Measurements from ENCODE around the gene ZPLD1. TPM values are rescaled to one million over a fixed set of nuclear protein-coding genes. Genes with fewer than 3 reads are reported as not detected.

ZPLD1 gene
- total and polyA plus RNA-seq, 7 experiments from 2014 or later = not detected

DNA sequence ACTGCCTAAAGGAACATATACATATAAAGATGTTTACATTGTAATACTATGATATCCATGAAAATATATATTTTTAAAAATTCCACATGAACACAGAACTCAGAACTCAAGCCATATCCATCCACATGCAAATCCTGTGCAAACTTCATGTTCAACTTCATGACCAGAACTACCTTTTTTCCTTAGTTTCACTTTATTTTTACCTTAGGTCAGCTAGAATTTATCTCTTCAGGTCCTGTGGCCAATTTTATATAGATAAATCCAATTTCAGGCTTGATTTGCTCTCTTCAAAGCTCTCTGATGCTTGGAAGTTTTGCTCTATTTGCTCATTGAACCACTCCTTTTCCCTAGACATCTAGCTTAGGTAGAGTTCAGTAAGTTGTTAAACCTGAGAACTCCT is 38.8 kb downstream of the ZPLD1 start:
- Mint-ChIP-seq H3K36me3 (no peaks in the 10 kb centered on the region), H3K27ac (no peak overlapping the region), H3K9me3 (no peaks in the 10 kb centered on the region), H3K4me1 (no peaks in the 10 kb centered on the region), H3K4me3 (no peak overlapping the region), H3K27me3 (peaks cover 0 to 13% (median 4%) of the 10 kb centered on the region in 5 donors)
- no peaks in the 10 kb centered on the region for H3K4me1 ChIP-seq (ENCODE audit: control insufficient read depth in 2 of 2, insufficient read depth in 2 of 2, low read length in 2 of 2)
- no peaks in the 10 kb centered on the region for H3K36me3 ChIP-seq (ENCODE audit: control insufficient read depth in 2 of 3, insufficient read depth in 3 of 3, low read length in 3 of 3)
- ChIA-PET POLR2A (no interaction called here), CTCF (no interaction called here)
- no peak for DNase-seq
- H3K27ac ChIP-seq (ENCODE audit: low read depth, low read length) = no peak overlapping the region
- no peak for ATAC-seq
- no peak overlapping the region for H3K4me3 ChIP-seq (ENCODE audit: low read length)
- intact Hi-C loops (cut with micrococcal nuclease) = no loop called here
- no peaks in the 10 kb centered on the region for H3K27me3 ChIP-seq (ENCODE audit: control insufficient read depth in 2 of 2, insufficient read depth in 2 of 2, low read length in 2 of 2)
- H3K9me3 ChIP-seq (ENCODE audit: control insufficient read depth in 2 of 3, low read length in 3 of 3) = no peaks in the 10 kb centered on the region

DNA sequence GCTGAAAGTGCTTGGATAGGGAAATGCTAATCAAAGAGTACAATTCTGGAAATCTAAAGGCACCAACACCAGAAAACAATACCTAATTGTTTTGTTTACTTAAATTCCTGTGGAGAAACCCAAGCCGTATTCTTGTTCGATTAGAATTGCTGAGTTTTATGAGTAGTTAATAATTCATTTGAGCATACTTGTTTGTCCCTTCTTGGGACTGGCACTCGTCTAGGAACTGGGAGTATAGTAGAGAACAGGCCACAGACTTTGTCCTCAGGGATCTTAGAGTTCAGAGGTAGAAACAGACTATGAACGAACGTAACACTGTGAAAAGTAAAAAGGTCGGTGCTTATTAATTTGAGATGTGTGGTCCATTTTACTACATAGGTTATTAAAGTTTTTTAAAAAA is 39.4 kb downstream of the ZPLD1 start:
- Histone ChIP-seq H3K27ac (ENCODE audit: low read depth, low read length) (no peak overlapping the region), H3K36me3 (ENCODE audit: control insufficient read depth in 2 of 3, insufficient read depth in 3 of 3, low read length in 3 of 3) (no peaks in the 10 kb centered on the region), H3K27me3 (ENCODE audit: control insufficient read depth in 2 of 2, insufficient read depth in 2 of 2, low read length in 2 of 2) (no peaks in the 10 kb centered on the region), H3K4me3 (ENCODE audit: low read length) (no peak overlapping the region), H3K9me3 (ENCODE audit: control insufficient read depth in 2 of 3, low read length in 3 of 3) (no peaks in the 10 kb centered on the region), H3K4me1 (ENCODE audit: control insufficient read depth in 2 of 2, insufficient read depth in 2 of 2, low read length in 2 of 2) (no peaks in the 10 kb centered on the region)
- H3K36me3 Mint-ChIP-seq = no peaks in the 10 kb centered on the region
- no peaks in the 10 kb centered on the region for H3K9me3 Mint-ChIP-seq
- H3K4me3 Mint-ChIP-seq = no peak overlapping the region
- no peaks in the 10 kb centered on the region for H3K4me1 Mint-ChIP-seq
- DNase-seq (no peak), ATAC-seq (no peak)
- CTCF ChIA-PET = no interaction called here
- H3K27ac Mint-ChIP-seq = no peak overlapping the region
- H3K27me3 Mint-ChIP-seq = peaks cover 0 to 13% (median 3%) of the 10 kb centered on the region in 5 donors
- POLR2A ChIA-PET = no interaction called here
- intact Hi-C loops (cut with micrococcal nuclease) = no loop called here

DNA sequence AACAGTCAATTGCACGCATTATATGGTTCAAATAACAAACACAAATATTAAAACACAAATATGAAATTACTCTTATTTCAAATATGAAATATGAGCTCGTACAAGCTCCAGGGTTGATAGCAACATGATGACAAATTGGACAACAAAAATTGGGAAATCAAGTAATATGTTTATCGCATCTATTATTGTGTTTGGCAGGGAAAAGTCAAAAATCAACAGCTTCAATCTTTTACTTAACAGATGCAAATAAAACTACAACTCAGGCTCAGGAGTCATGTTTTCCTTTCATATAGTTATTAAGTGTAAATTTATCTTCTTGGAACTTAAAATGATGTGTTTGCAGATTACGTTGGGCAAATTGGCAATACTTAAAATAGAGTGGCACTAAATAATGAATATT is 41.4 kb downstream of the ZPLD1 start:
- Mint-ChIP-seq H3K36me3 (no peaks in the 10 kb centered on the region), H3K9me3 (no peaks in the 10 kb centered on the region), H3K27me3 (peaks cover 0 to 13% (median 4%) of the 10 kb centered on the region in 5 donors), H3K4me3 (no peak overlapping the region), H3K27ac (no peak overlapping the region), H3K4me1 (no peaks in the 10 kb centered on the region)
- H3K4me3 ChIP-seq (ENCODE audit: low read length) = no peak overlapping the region
- no peaks in the 10 kb centered on the region for H3K27me3 ChIP-seq (ENCODE audit: control insufficient read depth in 2 of 2, insufficient read depth in 2 of 2, low read length in 2 of 2)
- H3K9me3 ChIP-seq (ENCODE audit: control insufficient read depth in 2 of 3, low read length in 3 of 3) = no peaks in the 10 kb centered on the region
- no peak overlapping the region for H3K27ac ChIP-seq (ENCODE audit: low read depth, low read length)
- ChIA-PET POLR2A (no interaction called here), CTCF (no interaction called here)
- intact Hi-C loops (cut with micrococcal nuclease) = no loop called here
- ATAC-seq (no peak), DNase-seq (no peak)
- no peaks in the 10 kb centered on the region for H3K36me3 ChIP-seq (ENCODE audit: control insufficient read depth in 2 of 3, insufficient read depth in 3 of 3, low read length in 3 of 3)
- no peaks in the 10 kb centered on the region for H3K4me1 ChIP-seq (ENCODE audit: control insufficient read depth in 2 of 2, insufficient read depth in 2 of 2, low read length in 2 of 2)

DNA sequence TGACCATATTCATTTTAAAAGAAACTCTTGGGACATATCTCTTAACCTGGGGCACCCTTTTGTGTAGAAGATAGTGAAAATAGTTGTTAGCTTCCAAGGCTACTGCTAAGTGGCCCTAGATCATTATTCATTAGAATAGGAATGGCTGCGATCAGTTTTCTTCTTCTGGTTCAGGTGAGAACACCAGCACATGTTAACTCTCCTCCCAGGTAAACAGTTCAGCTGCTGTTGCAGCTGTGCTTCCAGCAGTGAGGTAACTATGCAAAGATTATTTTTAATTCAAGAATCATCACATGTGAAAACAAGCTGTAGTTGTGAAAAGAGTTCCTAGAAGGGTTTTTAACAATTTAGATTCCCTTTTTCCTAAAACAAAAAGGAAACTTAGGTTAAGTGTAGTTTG is 43.3 kb downstream of the ZPLD1 start:
- Histone ChIP-seq H3K4me1 (ENCODE audit: control insufficient read depth in 2 of 2, insufficient read depth in 2 of 2, low read length in 2 of 2) (no peaks in the 10 kb centered on the region), H3K27ac (ENCODE audit: low read depth, low read length) (no peak overlapping the region), H3K27me3 (ENCODE audit: control insufficient read depth in 2 of 2, insufficient read depth in 2 of 2, low read length in 2 of 2) (no peaks in the 10 kb centered on the region), H3K9me3 (ENCODE audit: control insufficient read depth in 2 of 3, low read length in 3 of 3) (no peaks in the 10 kb centered on the region), H3K36me3 (ENCODE audit: control insufficient read depth in 2 of 3, insufficient read depth in 3 of 3, low read length in 3 of 3) (no peaks in the 10 kb centered on the region), H3K4me3 (ENCODE audit: low read length) (no peak overlapping the region)
- Mint-ChIP-seq H3K4me3 (no peak overlapping the region), H3K27me3 (peaks cover 0 to 13% (median 4%) of the 10 kb centered on the region in 5 donors), H3K27ac (no peak overlapping the region), H3K36me3 (no peaks in the 10 kb centered on the region), H3K9me3 (no peaks in the 10 kb centered on the region), H3K4me1 (no peaks in the 10 kb centered on the region)
- ChIA-PET POLR2A (no interaction called here), CTCF (no interaction called here)
- intact Hi-C loops (cut with micrococcal nuclease) = no loop called here
- ATAC-seq (no peak), DNase-seq (no peak)

DNA sequence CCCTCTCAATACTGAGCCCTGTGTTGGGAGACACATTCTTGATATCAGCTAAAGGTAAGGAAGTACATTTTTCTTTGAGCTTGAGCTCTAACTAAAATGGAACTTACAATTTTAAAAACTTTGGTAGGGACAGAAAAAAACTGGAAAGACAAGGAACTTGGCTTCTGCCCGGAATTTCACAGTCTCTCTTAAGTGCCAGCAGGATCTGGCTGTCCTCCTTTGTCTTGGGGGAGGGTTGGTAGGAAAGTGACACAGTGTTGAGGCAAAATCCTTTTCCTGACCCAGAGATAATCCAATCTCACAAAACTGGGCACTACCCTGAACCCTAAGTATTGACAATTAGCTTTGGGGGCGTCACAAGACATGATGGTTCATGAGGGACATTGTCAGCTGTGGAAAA is 45.3 kb downstream of the ZPLD1 start:
- H3K27me3 Mint-ChIP-seq = peaks cover 0 to 13% (median 4%) of the 10 kb centered on the region in 5 donors
- no peaks in the 10 kb centered on the region for H3K36me3 Mint-ChIP-seq
- H3K9me3 Mint-ChIP-seq = no peaks in the 10 kb centered on the region
- CTCF ChIA-PET = no interaction called here
- H3K27ac Mint-ChIP-seq = no peak overlapping the region
- Histone ChIP-seq H3K27me3 (ENCODE audit: control insufficient read depth in 2 of 2, insufficient read depth in 2 of 2, low read length in 2 of 2) (no peaks in the 10 kb centered on the region), H3K36me3 (ENCODE audit: control insufficient read depth in 2 of 3, insufficient read depth in 3 of 3, low read length in 3 of 3) (no peaks in the 10 kb centered on the region), H3K4me1 (ENCODE audit: control insufficient read depth in 2 of 2, insufficient read depth in 2 of 2, low read length in 2 of 2) (no peaks in the 10 kb centered on the region), H3K9me3 (ENCODE audit: control insufficient read depth in 2 of 3, low read length in 3 of 3) (no peaks in the 10 kb centered on the region), H3K27ac (ENCODE audit: low read depth, low read length) (no peak overlapping the region), H3K4me3 (ENCODE audit: low read length) (no peak overlapping the region)
- ATAC-seq (no peak), DNase-seq (no peak)
- POLR2A ChIA-PET = no interaction called here
- no peaks in the 10 kb centered on the region for H3K4me1 Mint-ChIP-seq
- H3K4me3 Mint-ChIP-seq = no peak overlapping the region
- intact Hi-C loops (cut with micrococcal nuclease) = no loop called here

DNA sequence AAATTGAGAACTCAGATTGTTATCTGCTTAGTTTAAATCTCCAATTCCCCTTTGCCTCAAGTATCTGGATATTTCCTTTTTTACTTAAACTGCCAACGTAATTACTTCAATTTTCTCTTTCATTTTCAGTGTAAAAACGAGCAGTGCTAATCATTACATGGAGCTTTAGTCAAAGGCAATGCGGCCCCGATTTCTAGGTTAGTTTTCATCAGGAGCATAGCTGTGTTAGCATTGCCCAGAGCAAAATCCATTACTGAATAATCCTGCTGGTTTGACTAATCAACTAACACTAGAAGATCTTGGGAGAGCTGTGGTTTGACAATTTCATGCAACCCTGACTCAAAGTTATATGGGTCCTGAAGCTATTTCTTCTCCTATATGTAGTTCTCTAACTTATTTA is 46.2 kb downstream of the ZPLD1 start:
- Mint-ChIP-seq H3K36me3 (no peaks in the 10 kb centered on the region), H3K9me3 (no peaks in the 10 kb centered on the region), H3K4me3 (no peak overlapping the region), H3K4me1 (no peaks in the 10 kb centered on the region), H3K27ac (no peak overlapping the region), H3K27me3 (peaks cover 0 to 13% (median 4%) of the 10 kb centered on the region in 5 donors)
- H3K4me1 ChIP-seq (ENCODE audit: control insufficient read depth in 2 of 2, insufficient read depth in 2 of 2, low read length in 2 of 2) = no peaks in the 10 kb centered on the region
- no peaks in the 10 kb centered on the region for H3K27me3 ChIP-seq (ENCODE audit: control insufficient read depth in 2 of 2, insufficient read depth in 2 of 2, low read length in 2 of 2)
- CTCF ChIA-PET = no interaction called here
- ATAC-seq (no peak), DNase-seq (no peak)
- POLR2A ChIA-PET = no interaction called here
- no peak overlapping the region for H3K27ac ChIP-seq (ENCODE audit: low read depth, low read length)
- H3K9me3 ChIP-seq (ENCODE audit: control insufficient read depth in 2 of 3, low read length in 3 of 3) = no peaks in the 10 kb centered on the region
- intact Hi-C loops (cut with micrococcal nuclease) = no loop called here
- H3K36me3 ChIP-seq (ENCODE audit: control insufficient read depth in 2 of 3, insufficient read depth in 3 of 3, low read length in 3 of 3) = no peaks in the 10 kb centered on the region
- H3K4me3 ChIP-seq (ENCODE audit: low read length) = no peak overlapping the region

DNA sequence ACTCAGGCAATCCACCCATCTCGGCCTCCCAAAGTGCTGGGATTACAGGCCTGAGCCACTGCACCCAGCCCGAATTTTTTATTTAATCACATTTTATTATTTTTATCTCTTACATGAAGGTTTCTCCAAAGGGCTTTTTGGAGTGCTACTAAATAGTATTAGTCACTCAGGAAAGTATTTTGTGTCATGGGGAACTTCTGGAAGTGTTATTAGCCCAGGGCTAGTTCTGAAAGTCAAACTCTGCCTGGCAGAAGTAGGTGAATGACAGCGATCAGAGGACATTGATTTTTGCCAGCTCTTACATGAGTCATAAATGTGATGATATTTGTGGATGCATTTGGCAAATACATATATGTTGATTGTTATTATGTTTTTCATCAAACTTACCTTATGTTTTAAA is 48.7 kb downstream of the ZPLD1 start:
- no peaks in the 10 kb centered on the region for H3K36me3 Mint-ChIP-seq
- H3K36me3 ChIP-seq (ENCODE audit: control insufficient read depth in 2 of 3, insufficient read depth in 3 of 3, low read length in 3 of 3) = no peaks in the 10 kb centered on the region
- POLR2A ChIA-PET = no interaction called here
- no peak overlapping the region for H3K27ac ChIP-seq (ENCODE audit: low read depth, low read length)
- no peak for ATAC-seq
- no peaks in the 10 kb centered on the region for H3K9me3 Mint-ChIP-seq
- DNase-seq = no peak
- H3K4me1 Mint-ChIP-seq = no peaks in the 10 kb centered on the region
- H3K4me3 ChIP-seq (ENCODE audit: low read length) = no peak overlapping the region
- no peaks in the 10 kb centered on the region for H3K9me3 ChIP-seq (ENCODE audit: control insufficient read depth in 2 of 3, low read length in 3 of 3)
- intact Hi-C loops (cut with micrococcal nuclease) = no loop called here
- no peaks in the 10 kb centered on the region for H3K27me3 ChIP-seq (ENCODE audit: control insufficient read depth in 2 of 2, insufficient read depth in 2 of 2, low read length in 2 of 2)
- H3K4me3 Mint-ChIP-seq = no peak overlapping the region
- CTCF ChIA-PET = interaction anchor here (0.6 kb wide), 1 partner anchor 118 kb away, joined by 3 read pairs; no protein-coding TSS in a partner anchor
- H3K27me3 Mint-ChIP-seq = peaks cover 0 to 4% (median 0%) of the 10 kb centered on the region in 5 donors
- no peak overlapping the region for H3K27ac Mint-ChIP-seq
- no peaks in the 10 kb centered on the region for H3K4me1 ChIP-seq (ENCODE audit: control insufficient read depth in 2 of 2, insufficient read depth in 2 of 2, low read length in 2 of 2)

All from naive thymus-derived CD4-positive, alpha-beta T cell (primary cell).